Neural cell (in vitro differentiated cells): ENCODE data around the gene GCSAM.

Experiments used
- CTCF ChIP-seq: fragments of 450-650 bp; IDR thresholded peaks from 2 replicates; pipeline ENCODE4 v1.5.1; 2014; ENCODE audit warnings: antibody characterized with exemption, mild to moderate bottlenecking, moderate library complexity; ENCODE audit not compliant: poor library complexity, severe bottlenecking
- POLR2AphosphoS5 ChIP-seq: IDR thresholded peaks from 2 replicates; pipeline ENCODE4 v1.6.1; 2012

- no peak for TF ChIP-seq CTCF
- no peak for TF ChIP-seq POLR2AphosphoS5
Measured at GRCh38 chr3:112096176-112096575, 36.9 kb downstream of the GCSAM start.
